ENCODE results near the gene MAST1.

GRCh38 chr19:12881172-12881808 is 43.0 kb downstream of the MAST1 start, which contains the start of gene DNASE2:
- peak; percentile 2 for TF ChIP-seq CTCF (IDR thresholded peaks at IDR 0.05; ENCODE audit: borderline replicate concordance, extremely low read depth, low read length, poor library complexity, severe bottlenecking)
- TF ChIP-seq EZH2 (IDR thresholded peaks at IDR 0.05; ENCODE audit: borderline replicate concordance, low read depth, low read length, severe bottlenecking) = no peak
